Amygdala (tissue), 56 donors: ENCODE measurements around the gene ST8SIA5.

Experiments used
- DNase-seq, 56 donors: peaks; one replicate each; lab custom pipeline; 2025; lab: John Stamatoyannopoulos, UW

The ST8SIA5 gene

GRCh38 chr18:46748466-46748865 is 8.4 kb downstream of the ST8SIA5 start:
- no peak for DNase-seq

DNA sequence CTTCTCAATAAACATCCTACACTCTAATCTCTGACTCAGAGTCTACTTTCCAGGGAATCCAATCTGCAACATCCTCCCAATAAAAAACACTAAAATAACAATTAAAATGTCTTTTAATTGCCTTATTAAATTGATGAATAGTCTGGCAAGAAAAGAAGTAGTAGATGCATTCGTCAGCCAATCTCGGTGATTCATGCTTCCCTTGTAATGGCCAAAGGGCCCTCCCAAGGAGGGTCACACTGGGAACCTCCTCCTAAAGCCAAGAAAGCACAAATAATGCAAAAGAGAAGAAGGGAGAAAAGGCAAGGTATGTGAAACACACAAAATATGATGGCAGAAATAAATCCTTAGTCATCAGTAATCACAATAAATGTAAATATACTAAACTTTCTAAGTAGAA is 16.8 kb downstream of the ST8SIA5 start:
- no peak for DNase-seq

DNA sequence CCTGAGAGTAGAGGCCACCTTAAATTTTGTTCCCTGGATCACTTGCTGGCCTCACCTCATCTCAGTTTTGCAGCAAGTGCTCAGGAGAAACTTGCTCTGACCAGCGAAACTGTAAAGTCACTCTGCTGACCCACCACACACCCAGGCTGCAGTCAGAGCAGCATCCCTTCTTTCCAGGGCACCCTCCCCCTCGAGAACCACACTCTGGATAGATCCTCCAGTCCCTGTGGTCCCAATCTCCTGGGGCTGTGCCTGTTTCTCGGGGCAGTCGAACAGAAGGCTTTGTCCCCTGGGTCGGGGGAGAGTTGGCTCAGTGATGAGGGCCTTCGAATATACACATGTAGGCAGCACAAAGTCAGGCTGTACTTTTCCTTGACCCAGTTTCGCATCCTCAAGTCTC is 18.4 kb downstream of the ST8SIA5 start:
- DNase-seq: no peak

GRCh38 chr18:46736736-46737135 is 20.1 kb downstream of the ST8SIA5 start:
- DNase-seq: no peak

DNA sequence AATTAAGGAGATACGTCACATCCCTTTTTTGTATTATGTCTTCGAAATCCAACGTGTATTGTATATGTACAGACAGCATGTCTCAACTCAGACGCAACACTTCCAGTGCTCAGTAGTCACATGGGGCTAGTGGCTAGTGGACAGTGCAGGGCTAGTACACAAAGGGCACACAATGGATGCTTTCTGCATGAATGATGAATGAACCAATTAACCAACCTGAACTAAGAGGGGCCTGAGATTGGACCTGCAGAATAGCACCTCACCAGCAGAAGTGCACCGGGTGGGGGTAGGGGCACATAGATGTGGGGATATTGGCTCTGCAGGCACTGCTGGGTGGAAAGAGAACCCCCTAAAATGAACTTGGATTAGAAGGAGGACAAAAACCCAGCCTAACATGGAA is 20.7 kb downstream of the ST8SIA5 start:
- DNase-seq: no peak

- DNase-seq: no peak
Measured at GRCh38 chr18:46734981-46735380, 21.9 kb downstream of the ST8SIA5 start.

GRCh38 chr18:46733872-46734271 is 23.0 kb downstream of the ST8SIA5 start:
- no peak for DNase-seq

GRCh38 chr18:46732801-46733200 is 24.1 kb downstream of the ST8SIA5 start:
- no peak for DNase-seq

- no peak for DNase-seq
Measured at GRCh38 chr18:46732201-46732600, 24.7 kb downstream of the ST8SIA5 start.

- no peak for DNase-seq
Measured at GRCh38 chr18:46731316-46731715, 25.5 kb downstream of the ST8SIA5 start.

DNA sequence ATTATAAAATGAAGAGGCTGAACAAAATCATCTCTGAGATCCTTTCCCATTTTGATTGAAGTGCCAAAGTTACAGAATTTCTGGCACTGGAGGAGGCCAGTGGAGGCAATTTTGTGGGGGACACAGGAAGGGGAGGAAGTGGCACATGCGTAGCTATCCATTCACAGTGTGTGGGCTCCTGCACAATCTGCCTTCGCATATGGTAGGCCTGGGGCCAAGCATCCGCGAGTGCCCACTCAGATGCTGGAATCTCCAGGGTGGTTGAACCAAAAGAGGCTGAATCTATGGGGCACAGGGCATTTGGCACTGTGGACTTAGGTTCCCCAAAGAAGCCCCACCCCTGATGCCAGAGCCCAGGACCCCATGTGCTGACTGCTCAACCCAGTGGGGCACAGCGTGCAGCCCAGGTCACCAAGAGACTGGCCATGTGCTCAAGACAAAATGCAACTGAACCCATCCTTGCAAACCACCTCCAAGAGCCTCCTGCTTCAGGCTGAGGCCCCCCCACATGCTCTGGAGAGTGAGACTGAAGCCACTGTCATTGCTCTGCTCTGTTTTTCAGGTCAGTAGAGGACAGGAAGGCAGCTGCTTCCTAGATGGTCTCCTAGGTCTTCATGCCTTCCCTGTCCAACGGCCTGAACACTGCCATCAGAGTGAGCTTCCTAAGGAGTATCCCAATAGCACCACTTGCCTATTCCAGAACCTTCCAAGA is 28.5 kb downstream of the ST8SIA5 start:
- DNase-seq: no peak

DNA sequence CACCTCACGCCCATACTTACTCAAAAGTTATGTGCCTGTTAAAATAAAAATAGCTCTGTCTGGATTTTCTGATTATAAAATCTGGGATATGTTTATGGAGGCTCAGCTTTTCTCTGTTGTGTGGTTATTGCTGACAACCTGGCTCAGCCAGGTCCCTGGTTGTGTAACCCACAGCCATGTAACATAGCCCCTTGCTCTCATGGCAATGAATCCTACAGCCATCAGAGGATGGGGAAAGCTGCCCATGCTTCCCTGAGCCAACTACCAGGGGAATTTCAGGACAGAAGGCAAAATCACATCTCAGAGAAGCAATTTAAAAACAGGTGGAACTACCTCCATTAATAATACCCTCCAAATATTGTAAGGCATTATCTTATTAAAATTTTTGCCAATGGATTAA is 29.7 kb downstream of the ST8SIA5 start:
- no peak for DNase-seq

DNA sequence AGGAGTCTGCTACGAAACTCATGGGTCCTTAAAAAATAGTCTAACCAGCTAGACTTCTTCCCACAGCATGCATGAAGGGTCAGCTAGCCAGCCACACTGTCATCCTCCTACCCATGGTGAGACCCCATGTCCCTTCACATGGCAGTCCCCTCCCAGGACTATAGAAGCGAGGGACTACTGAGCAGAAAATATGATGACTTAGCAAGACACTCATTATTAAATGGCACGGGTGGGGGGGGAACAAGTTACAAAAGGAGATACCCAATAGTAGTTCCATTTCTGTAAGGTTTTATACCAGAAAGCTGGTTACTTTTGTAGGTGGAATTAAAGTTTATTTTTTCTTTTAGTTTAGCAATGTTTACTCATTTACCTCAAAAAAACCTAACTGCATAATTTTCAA is 31.5 kb downstream of the ST8SIA5 start:
- DNase-seq: no peak

DNA sequence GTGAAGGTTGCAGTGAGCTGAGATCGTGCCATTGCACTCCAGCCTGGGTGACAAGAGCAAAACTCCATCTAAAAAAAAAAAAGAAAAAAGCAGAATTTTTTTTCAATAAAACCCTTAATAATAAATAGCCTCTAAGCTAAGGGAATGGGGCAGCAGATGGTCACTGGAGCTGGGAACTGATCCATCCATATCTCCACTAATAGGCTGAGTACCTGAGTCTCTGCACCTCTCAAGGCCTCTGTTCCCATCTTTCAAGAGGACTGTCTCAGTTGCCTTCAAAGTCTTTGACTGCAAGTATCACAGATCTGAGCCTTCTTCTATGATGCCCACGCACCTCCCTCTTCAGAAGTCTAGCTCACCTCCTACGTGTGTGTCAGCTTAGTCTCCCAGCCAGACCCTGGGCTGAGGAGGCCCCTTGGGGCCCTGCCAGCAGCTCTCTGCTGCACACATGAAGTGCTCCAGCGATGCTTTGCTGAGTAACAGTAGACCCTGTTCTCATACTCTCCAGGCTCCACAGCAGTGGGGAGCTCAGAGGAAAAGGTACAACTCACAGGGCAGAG is 32.9 kb downstream of the ST8SIA5 start:
- DNase-seq: no peak

- DNase-seq: no peak
Measured at GRCh38 chr18:46722051-46722450, 34.8 kb downstream of the ST8SIA5 start.

GRCh38 chr18:46721331-46721730 is 35.5 kb downstream of the ST8SIA5 start:
- no peak for DNase-seq

DNA sequence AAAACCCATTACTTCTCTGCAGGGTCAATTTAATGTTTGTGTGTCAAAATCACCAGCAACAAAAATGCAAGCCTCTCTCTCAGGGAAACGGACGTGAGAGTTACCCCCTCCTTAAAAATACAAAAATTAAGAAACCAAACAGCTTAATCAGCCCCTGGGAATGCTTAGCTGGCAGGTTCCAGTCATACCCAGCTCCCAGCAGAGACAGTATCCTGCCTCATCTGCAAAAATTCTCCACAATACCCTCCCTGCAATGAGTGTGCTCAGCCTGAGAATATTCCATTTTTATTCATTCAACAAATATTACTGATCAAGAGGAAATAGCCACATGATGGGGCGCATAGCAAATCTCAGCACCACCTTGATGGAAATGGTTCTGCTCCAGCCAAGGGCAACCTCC is 36.3 kb downstream of the ST8SIA5 start:
- no peak for DNase-seq

GRCh38 chr18:46720092-46720491 is 36.8 kb downstream of the ST8SIA5 start:
- DNase-seq: no peak

DNA sequence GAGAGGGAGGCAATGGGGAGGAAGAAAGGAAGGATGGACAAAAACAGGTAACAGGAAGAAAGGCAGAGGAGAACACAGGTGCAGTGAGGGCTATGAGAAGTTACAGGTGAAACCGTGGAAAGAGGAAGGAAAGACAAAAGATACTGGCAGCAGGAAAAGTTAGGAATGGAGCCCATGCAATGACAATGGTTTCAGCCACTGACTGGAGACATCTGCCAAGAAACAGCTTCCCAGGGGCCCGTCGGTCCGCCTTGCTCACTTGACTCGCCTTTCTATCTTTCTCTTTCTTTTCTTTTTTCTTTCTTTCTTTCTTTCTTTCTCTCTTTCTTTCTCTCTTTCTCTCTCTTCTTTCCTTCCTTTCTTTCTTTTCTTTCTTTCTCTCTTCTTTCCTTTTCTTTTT is 37.5 kb downstream of the ST8SIA5 start:
- no peak for DNase-seq

DNA sequence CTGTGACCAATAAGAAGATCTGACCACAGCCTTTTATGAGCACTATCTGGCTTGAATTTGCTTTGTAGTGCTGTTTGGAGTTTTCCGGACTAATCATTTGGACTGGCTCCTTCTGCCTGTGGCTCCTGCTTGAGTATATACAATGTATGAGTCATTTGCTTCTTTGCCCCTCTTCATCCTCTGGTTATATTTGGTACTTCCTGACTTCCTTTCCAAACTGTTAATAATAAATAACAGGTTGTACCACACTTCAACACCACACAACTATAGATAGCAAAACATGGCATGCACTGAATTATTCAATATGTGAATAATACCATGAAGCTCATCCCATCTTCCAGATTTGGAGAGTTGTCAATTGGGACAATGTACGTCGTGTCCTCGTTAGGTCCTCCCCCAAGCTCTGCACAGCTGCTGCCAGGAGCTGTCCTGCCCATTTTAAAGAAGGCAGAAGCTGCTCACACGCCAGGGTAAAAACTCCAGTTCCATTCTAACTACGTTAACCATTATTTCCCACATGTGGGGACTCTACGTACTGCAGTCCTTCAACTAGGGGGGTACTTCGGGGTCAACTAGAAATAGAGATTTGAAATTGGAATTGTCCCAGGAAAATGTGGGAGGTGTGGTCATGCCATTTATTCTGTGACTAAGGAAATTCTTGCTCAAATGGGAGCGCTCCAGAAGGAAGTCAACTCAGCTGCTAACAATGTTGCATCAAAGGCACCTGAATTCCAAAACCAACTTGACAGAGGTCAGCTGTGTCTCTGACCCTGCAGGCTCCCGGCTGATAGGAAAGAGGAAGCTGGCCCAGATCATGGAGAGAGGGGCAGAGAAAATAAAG is 38.1 kb downstream of the ST8SIA5 start:
- no peak for DNase-seq

- peak in 16 of 56 donors; percentile 7 to 33 (median 12) for DNase-seq
Measured at GRCh38 chr18:46716827-46717226, 40.0 kb downstream of the ST8SIA5 start.

GRCh38 chr18:46716336-46716735 is 40.5 kb downstream of the ST8SIA5 start:
- DNase-seq: no peak
